Measurements from ENCODE around the gene TEKT5.
A peak's percentile ranks its signal among the peaks of the same experiment; 100 is the strongest.
"Not testable (repeated sequence)": the region's sequence is repeated elsewhere in the genome, so short reads cannot be mapped to it uniquely, and the experiment has no call there.

TEKT5 gene

GRCh38 chr16:10694830-10695229, at the start of gene TEKT5:
TSS of gene TEKT5 (minus strand) at chr16:10694930. CDS start at chr16:10694873, 57 bp downstream.
- in situ Hi-C loops (cut with MboI; ENCODE audit: low pct_unique_long_range_greater_than_20kb, low sequenced_read_pairs), result no loop called here
- no peak for DNase-seq

- peak; percentile 96 for DNase-seq
- in situ Hi-C loops (cut with MboI; ENCODE audit: low pct_unique_long_range_greater_than_20kb, low sequenced_read_pairs), result loop anchor here (25.0 kb wide), 1 partner anchor 481 kb away; no protein-coding TSS in a partner anchor
These were observed 49.1 kb upstream of the TEKT5 start, which contains the start of gene NUBP1 for GRCh38 chr16:10743610-10744369. TSS of gene NUBP1 (plus strand) at chr16:10743842. CDS start at chr16:10743864, 22 bp downstream.

GRCh38 chr16:10743227-10743609, 48.5 kb upstream of the TEKT5 start:
- DNase-seq, result no peak
- in situ Hi-C loops (cut with MboI; ENCODE audit: low pct_unique_long_range_greater_than_20kb, low sequenced_read_pairs), result loop anchor here (25.0 kb wide), 1 partner anchor 481 kb away; no protein-coding TSS in a partner anchor

GRCh38 chr16:10741844-10742243, 47.1 kb upstream of the TEKT5 start:
- DNase-seq, result no peak
- in situ Hi-C loops (cut with MboI; ENCODE audit: low pct_unique_long_range_greater_than_20kb, low sequenced_read_pairs), result loop anchor here (25.0 kb wide), 1 partner anchor 480 kb away; no protein-coding TSS in a partner anchor

GRCh38 chr16:10741249-10741648, 46.5 kb upstream of the TEKT5 start:
- DNase-seq, result not testable (repeated sequence)
- in situ Hi-C loops (cut with MboI; ENCODE audit: low pct_unique_long_range_greater_than_20kb, low sequenced_read_pairs), result loop anchor here (25.0 kb wide), 1 partner anchor 479 kb away; no protein-coding TSS in a partner anchor

- in situ Hi-C loops (cut with MboI; ENCODE audit: low pct_unique_long_range_greater_than_20kb, low sequenced_read_pairs), result loop anchor here (25.0 kb wide), 1 partner anchor 479 kb away; no protein-coding TSS in a partner anchor
These were observed 46.1 kb upstream of the TEKT5 start for GRCh38 chr16:10740845-10741208.

GRCh38 chr16:10740000-10740844, 45.5 kb upstream of the TEKT5 start:
- in situ Hi-C loops (cut with MboI; ENCODE audit: low pct_unique_long_range_greater_than_20kb, low sequenced_read_pairs), result loop anchor here (10.0 to 25.0 kb wide), 2 partner anchors 215 to 478 kb away; no protein-coding TSS in a partner anchor
- DNase-seq, result no peak

More at GRCh38 chr16:10740845-10741208, 46.1 kb upstream of the TEKT5 start:
- no peak for DNase-seq

- peak; percentile 65 for DNase-seq
- in situ Hi-C loops (cut with MboI; ENCODE audit: low pct_unique_long_range_greater_than_20kb, low sequenced_read_pairs), result loop anchor here (10.0 to 25.0 kb wide), 2 partner anchors 214 to 476 kb away; no protein-coding TSS in a partner anchor
These were observed 43.7 kb upstream of the TEKT5 start for GRCh38 chr16:10738231-10739077.

GRCh38 chr16:10737068-10737625, 42.4 kb upstream of the TEKT5 start:
- in situ Hi-C loops (cut with MboI; ENCODE audit: low pct_unique_long_range_greater_than_20kb, low sequenced_read_pairs), result loop anchor here (10.0 to 25.0 kb wide), 2 partner anchors 212 to 475 kb away; no protein-coding TSS in a partner anchor
- DNase-seq, result peak; percentile 86

- in situ Hi-C loops (cut with MboI; ENCODE audit: low pct_unique_long_range_greater_than_20kb, low sequenced_read_pairs), result loop anchor here (10.0 to 25.0 kb wide), 2 partner anchors 207 to 469 kb away; no protein-coding TSS in a partner anchor
- no peak for DNase-seq
These were observed 37.1 kb upstream of the TEKT5 start for GRCh38 chr16:10731790-10732189.

- in situ Hi-C loops (cut with MboI; ENCODE audit: low pct_unique_long_range_greater_than_20kb, low sequenced_read_pairs), result loop anchor here (10.0 to 25.0 kb wide), 2 partner anchors 205 to 467 kb away; no protein-coding TSS in a partner anchor
- DNase-seq, result no peak
These were observed 34.6 kb upstream of the TEKT5 start for GRCh38 chr16:10729104-10730048.

- in situ Hi-C loops (cut with MboI; ENCODE audit: low pct_unique_long_range_greater_than_20kb, low sequenced_read_pairs), result loop anchor here (25.0 kb wide), 1 partner anchor 466 kb away; no protein-coding TSS in a partner anchor
- DNase-seq, result no peak
These were observed 33.5 kb upstream of the TEKT5 start for GRCh38 chr16:10728003-10728887.

GRCh38 chr16:10708969-10709368, 14.2 kb upstream of the TEKT5 start:
- in situ Hi-C loops (cut with MboI; ENCODE audit: low pct_unique_long_range_greater_than_20kb, low sequenced_read_pairs), result no loop called here
- DNase-seq, result no peak

GRCh38 chr16:10699756-10700155, 5.0 kb upstream of the TEKT5 start:
- in situ Hi-C loops (cut with MboI; ENCODE audit: low pct_unique_long_range_greater_than_20kb, low sequenced_read_pairs), result no loop called here

GRCh38 chr16:10694306-10694705, 424 bp downstream of the TEKT5 start:
- in situ Hi-C loops (cut with MboI; ENCODE audit: low pct_unique_long_range_greater_than_20kb, low sequenced_read_pairs), result no loop called here

More at GRCh38 chr16:10699756-10700155, 5.0 kb upstream of the TEKT5 start:
- no peak for DNase-seq

GRCh38 chr16:10693889-10694288, 841 bp downstream of the TEKT5 start:
- in situ Hi-C loops (cut with MboI; ENCODE audit: low pct_unique_long_range_greater_than_20kb, low sequenced_read_pairs), result no loop called here
- no peak for DNase-seq

More at GRCh38 chr16:10694306-10694705, 424 bp downstream of the TEKT5 start:
- no peak for DNase-seq
